ENCODE measurements around the gene COL4A1. TPM values are rescaled to one million over a fixed set of nuclear protein-coding genes. Genes with fewer than 3 reads are reported as not detected.

COL4A1 gene
- total and polyA plus RNA-seq, 2 of the 13 experiments (the other 11 are each of a cell fraction or from before 2014, with no cell fraction given) = not detected

GRCh38 chr13:110257408-110257807 lies 49.5 kb downstream of the COL4A1 start:
- Histone ChIP-seq H4K20me1 (ENCODE audit: insufficient read depth, low read length) (no peaks in the 10 kb centered on the region), H3K4me1 (ENCODE audit: insufficient read depth, low read length) (peaks cover 5% of the 10 kb centered on the region), H3K27me3 (ENCODE audit: control insufficient read depth in 1 of 2, insufficient read depth in 2 of 2, low read length in 2 of 2) (peaks cover 0 to 1% of the 10 kb centered on the region in 2 experiments; a peak in 1 of 5 replicates), H3K4me3 (replicated peaks in 1 of 3; ENCODE audit: insufficient read depth in 1 of 3, low read depth in 2 of 3, low read length in 3 of 3) (no peak overlapping the region), H2AFZ (ENCODE audit: low read length) (no peak overlapping the region), H3K27ac (ENCODE audit: extremely low read length, insufficient read depth, low read length) (no peak overlapping the region), H3K9me3 (ENCODE audit: low read length) (no peaks in the 10 kb centered on the region), H3K4me2 (ENCODE audit: low read depth, low read length) (no peak overlapping the region), H3K36me3 (replicated peaks in 1 of 2; ENCODE audit: control insufficient read depth in 1 of 2, insufficient read depth in 2 of 2, low read length in 2 of 2) (no peaks in the 10 kb centered on the region), H3K79me2 (ENCODE audit: insufficient read depth, low read length) (no peaks in the 10 kb centered on the region), H3K9ac (ENCODE audit: insufficient read depth, low read depth, low read length) (no peak overlapping the region)
- in situ Hi-C loops (cut with HindIII; ENCODE audit: extremely low pct_ligation_motif_present, low pct_unique_long_range_greater_than_20kb) = no loop called here
- ChIA-PET POLR2A (no interaction called here), CTCF (ENCODE audit: low intra/inter-chr PET ratio, low total read pairs) (no interaction called here)
- 40% methylated on average over 3 of the region's 3 CpGs for WGBS (ENCODE audit: low lambda C conversion rate)
- FAIRE-seq = no peak
- intact Hi-C loops (cut with micrococcal nuclease; ENCODE audit: unreplicated experiment) = no loop called here
- no peak for ATAC-seq
- no peak for DNase-seq (ENCODE audit: low spot score)
- no TSS peak for BruUV-seq (replicated peaks)
- TF ChIP-seq ZNF292 (CRISPR knock-in tag; IDR thresholded peaks at IDR 0.05; ENCODE audit: borderline replicate concordance, low read depth) = no peak
- no peak for TF ChIP-seq NFIC (IDR thresholded peaks at IDR 0.05; ENCODE audit: low read length)
- TF ChIP-seq FOXO4 (CRISPR knock-in tag; conservative IDR thresholded peaks at IDR 0.05) = no peak
- no peak for TF ChIP-seq SRSF9 (IDR thresholded peaks at IDR 0.05; ENCODE audit: borderline replicate concordance, insufficient read depth, low read depth, low read length, poor library complexity, severe bottlenecking)
- no peak for TF ChIP-seq ZNF143 (CRISPR knock-in tag; IDR thresholded peaks at IDR 0.05)
- TF ChIP-seq FLYWCH1 (CRISPR knock-in tag; IDR thresholded peaks at IDR 0.05) = no peak
- TF ChIP-seq PLSCR1 (CRISPR knock-in tag; IDR thresholded peaks at IDR 0.05; ENCODE audit: borderline replicate concordance) = no peak
- no peak for TF ChIP-seq ETS1 (CRISPR knock-in tag; IDR thresholded peaks at IDR 0.05)
- TF ChIP-seq HDAC2 (CRISPR knock-in tag; IDR thresholded peaks at IDR 0.05) = no peak
- no peak for TF ChIP-seq SKIL (CRISPR knock-in tag; IDR thresholded peaks at IDR 0.05; ENCODE audit: borderline replicate concordance)
- no peak for TF ChIP-seq GPBP1L1 (CRISPR knock-in tag; IDR thresholded peaks at IDR 0.05)
- TF ChIP-seq ZNF33A (CRISPR knock-in tag; IDR thresholded peaks at IDR 0.05; ENCODE audit: borderline replicate concordance) = no peak
- no peak for TF ChIP-seq E2F5 (CRISPR knock-in tag; conservative IDR thresholded peaks at IDR 0.05)
- TF ChIP-seq RFXANK (CRISPR knock-in tag; IDR thresholded peaks at IDR 0.05) = no peak
- TF ChIP-seq GTF3A (CRISPR knock-in tag; conservative IDR thresholded peaks at IDR 0.05) = no peak
- TF ChIP-seq ZNF614 (CRISPR knock-in tag; IDR thresholded peaks at IDR 0.05; ENCODE audit: borderline replicate concordance) = no peak
- no peak for TF ChIP-seq GATAD2A (CRISPR knock-in tag; IDR thresholded peaks at IDR 0.05)
